Measurements from ENCODE around the gene RALGAPA2.

DNA sequence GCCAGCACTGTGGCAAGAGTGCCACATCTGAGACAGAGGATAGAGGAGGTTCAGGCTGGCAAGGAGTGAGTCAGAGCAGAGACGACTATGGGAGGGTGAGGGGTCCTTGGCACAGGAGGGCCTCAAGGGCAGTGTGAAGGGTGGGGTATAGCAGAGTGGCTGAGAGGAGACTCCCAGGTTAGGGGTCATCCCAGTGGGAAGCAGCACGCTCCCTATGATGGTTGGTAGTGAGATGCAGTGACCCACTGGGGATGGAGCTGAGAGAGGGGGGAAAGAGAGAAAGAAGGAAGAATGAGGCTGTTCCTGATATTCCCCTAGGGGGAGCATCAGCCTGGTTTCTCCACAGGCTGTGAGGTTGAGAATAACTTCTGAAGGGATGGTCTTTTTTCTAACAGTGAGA is 247.2 kb downstream of the RALGAPA2 start:
- TF ChIP-seq, protein P1, sequence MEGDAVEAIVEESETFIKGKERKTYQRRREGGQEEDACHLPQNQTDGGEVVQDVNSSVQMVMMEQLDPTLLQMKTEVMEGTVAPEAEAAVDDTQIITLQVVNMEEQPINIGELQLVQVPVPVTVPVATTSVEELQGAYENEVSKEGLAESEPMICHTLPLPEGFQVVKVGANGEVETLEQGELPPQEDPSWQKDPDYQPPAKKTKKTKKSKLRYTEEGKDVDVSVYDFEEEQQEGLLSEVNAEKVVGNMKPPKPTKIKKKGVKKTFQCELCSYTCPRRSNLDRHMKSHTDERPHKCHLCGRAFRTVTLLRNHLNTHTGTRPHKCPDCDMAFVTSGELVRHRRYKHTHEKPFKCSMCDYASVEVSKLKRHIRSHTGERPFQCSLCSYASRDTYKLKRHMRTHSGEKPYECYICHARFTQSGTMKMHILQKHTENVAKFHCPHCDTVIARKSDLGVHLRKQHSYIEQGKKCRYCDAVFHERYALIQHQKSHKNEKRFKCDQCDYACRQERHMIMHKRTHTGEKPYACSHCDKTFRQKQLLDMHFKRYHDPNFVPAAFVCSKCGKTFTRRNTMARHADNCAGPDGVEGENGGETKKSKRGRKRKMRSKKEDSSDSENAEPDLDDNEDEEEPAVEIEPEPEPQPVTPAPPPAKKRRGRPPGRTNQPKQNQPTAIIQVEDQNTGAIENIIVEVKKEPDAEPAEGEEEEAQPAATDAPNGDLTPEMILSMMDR (IDR thresholded peaks at IDR 0.05; ENCODE audit: insufficient read depth, low read length, poor library complexity, severe bottlenecking) = no peak
- TF ChIP-seq EZH2phosphoT487 (conservative IDR thresholded peaks at IDR 0.05; ENCODE audit: low read length) = no peak
